NT2/D1 (cell line): ENCODE data around the gene SYNDIG1L.

ENCODE experiments used
- SUZ12 ChIP-seq: IDR thresholded peaks from 2 replicates; pipeline ENCODE4 v1.6.1; 2011; ENCODE audit not compliant: insufficient read length, insufficient read depth; ENCODE audit errors: extremely low read depth
- YY1 ChIP-seq: IDR thresholded peaks from 2 replicates; pipeline ENCODE4 v1.6.1; 2011; ENCODE audit not compliant: insufficient read length, insufficient read depth
- ZNF274 ChIP-seq: IDR thresholded peaks from 2 replicates; pipeline ENCODE4 v1.6.1; 2011; ENCODE audit warnings: mild to moderate bottlenecking, low read depth, low read length

DNA sequence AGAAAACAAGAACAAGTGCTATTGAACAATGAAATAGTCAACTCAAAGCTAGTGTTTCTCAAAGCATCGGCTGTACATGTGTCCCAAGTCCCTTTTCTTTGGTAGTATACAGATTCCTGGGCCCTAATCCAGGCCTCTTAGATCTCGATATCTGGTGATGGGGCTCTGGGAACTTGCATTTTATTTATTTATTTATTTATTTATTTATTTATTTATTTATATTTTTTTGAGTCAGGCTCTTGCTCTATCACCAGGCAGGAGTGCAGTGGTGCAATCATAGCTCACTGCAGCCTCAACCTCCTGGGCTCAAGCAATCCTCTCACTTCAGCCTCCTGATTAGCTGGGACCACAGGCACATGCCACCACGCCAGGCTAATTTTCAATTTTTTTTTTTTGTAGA, 17.1 kb downstream of the SYNDIG1L start:
- TF ChIP-seq YY1 (no peak), SUZ12 (no peak), ZNF274 (no peak)
